Suprapubic skin (tissue), 4 donors: ENCODE results near the gene PPP2R3B. TPM values are rescaled to one million over a fixed set of nuclear protein-coding genes. Genes with fewer than 3 reads are reported as not detected.
A peak's percentile ranks its signal among the peaks of the same experiment; 100 is the strongest.

Experiments used
- DNase-seq, 2 donors: peaks; one replicate each; pipeline ENCODE4 v3.0.0-alpha.2; 2019; ENCODE audit warnings: low spot score in 2 of 2
- H3K27ac ChIP-seq: fragments of 200-600 bp; sonication (generic); one replicate; pipeline ENCODE4 v1.5.1; 2019
- H3K27me3 ChIP-seq: fragments of 200-600 bp; sonication (generic); one replicate; pipeline ENCODE4 v1.5.1; 2019
- H3K36me3 ChIP-seq: fragments of 200-600 bp; sonication (generic); one replicate; pipeline ENCODE4 v1.5.1; 2019
- H3K4me1 ChIP-seq: fragments of 200-600 bp; sonication (generic); one replicate; pipeline ENCODE4 v1.5.1; 2019
- H3K4me3 ChIP-seq: fragments of 200-600 bp; sonication (generic); one replicate; pipeline ENCODE4 v1.5.1; 2019; ENCODE audit warnings: mild to moderate bottlenecking
- H3K9me3 ChIP-seq: fragments of 200-600 bp; sonication (generic); one replicate; pipeline ENCODE4 v1.5.1; 2019
- CTCF ChIP-seq, 2 donors: fragments of 200-600 bp in 1 of 2; fragments of 450-650 bp in 1 of 2; sonication (generic) in 1 of 2; IDR thresholded peaks; one replicate each; pipeline ENCODE4 v1.5.1; 2016 to 2019; ENCODE audit warnings: antibody characterized with exemption in 2 of 2, mild to moderate bottlenecking in 1 of 2, moderate library complexity in 1 of 2
- EP300 ChIP-seq: sonication (generic); formaldehyde crosslinking; IDR thresholded peaks from one replicate; pipeline ENCODE4 v1.6.1; 2017; ENCODE audit warnings: antibody characterized with exemption
- POLR2A ChIP-seq, 2 donors: fragments of 450-650 bp; IDR thresholded peaks; one replicate each; pipeline ENCODE4 v1.6.1; 2017; ENCODE audit warnings: antibody characterized with exemption in 2 of 2, mild to moderate bottlenecking in 2 of 2, moderate library complexity in 2 of 2
- POLR2AphosphoS5 ChIP-seq, 3 donors: sonication (generic); formaldehyde crosslinking; IDR thresholded peaks; one replicate each; pipeline ENCODE4 v1.6.1; 2017; ENCODE audit warnings: antibody characterized with exemption in 3 of 3
- WGBS: methylation state at CpG from one replicate; pipeline ENCODE4 v1.1.5; 2018; 5-methylcytosine and 5-hydroxymethylcytosine counted together
- total RNA-seq, 4 donors: library from RNA; depleted of rRNA; stranded (reverse); fragments of >200 nt; gene quantifications; one replicate each; pipeline ENCODE4 v1.1.0, GENCODE V29; 2016

Gene PPP2R3B
- total RNA-seq, 4 donors from 2014 or later = 31.8 to 79.6 (median 47.1) TPM

GRCh38 chrX:349196-349595 is 37.5 kb downstream of the PPP2R3B start:
- peak in 1 of 2 donors; percentile 68 for DNase-seq
- Histone ChIP-seq H3K4me1 (no peaks in the 10 kb centered on the region), H3K4me3 (no peak overlapping the region), H3K27me3 (no peaks in the 10 kb centered on the region), H3K27ac (no peak overlapping the region), H3K36me3 (peaks cover 45% of the 10 kb centered on the region), H3K9me3 (no peaks in the 10 kb centered on the region)
- WGBS = 93% methylated on average over 15 of the region's 18 CpGs
- no peak for TF ChIP-seq CTCF (IDR thresholded peaks at IDR 0.05)
- TF ChIP-seq EP300 = no peak
- TF ChIP-seq POLR2AphosphoS5 (IDR thresholded peaks at IDR 0.05) = no peak
- no peak for TF ChIP-seq POLR2A (IDR thresholded peaks at IDR 0.05)

GRCh38 chrX:348461-349117 is 38.1 kb downstream of the PPP2R3B start:
- peaks cover 46% of the 10 kb centered on the region for H3K36me3 ChIP-seq
- TF ChIP-seq POLR2AphosphoS5 (IDR thresholded peaks at IDR 0.05) (no peak), CTCF (IDR thresholded peaks at IDR 0.05) (no peak), POLR2A (IDR thresholded peaks at IDR 0.05) (no peak), EP300 (no peak)
- WGBS = 65% methylated on average over 11 of the region's 11 CpGs

GRCh38 chrX:347351-348117 is 39.2 kb downstream of the PPP2R3B start:
- DNase-seq = peak in 1 of 2 donors; percentile 76
- TF ChIP-seq POLR2A (IDR thresholded peaks at IDR 0.05) = no peak
- Histone ChIP-seq H3K9me3 (no peaks in the 10 kb centered on the region), H3K27me3 (no peaks in the 10 kb centered on the region), H3K27ac (no peak overlapping the region), H3K4me3 (no peak overlapping the region), H3K36me3 (peaks cover 43% of the 10 kb centered on the region), H3K4me1 (no peaks in the 10 kb centered on the region)
- 99% methylated on average over 12 of the region's 59 CpGs for WGBS

More at GRCh38 chrX:348461-349117, 38.1 kb downstream of the PPP2R3B start:
- peak in 1 of 2 donors; percentile 49 for DNase-seq
- Histone ChIP-seq H3K27me3 (no peaks in the 10 kb centered on the region), H3K27ac (no peak overlapping the region), H3K4me1 (no peaks in the 10 kb centered on the region), H3K9me3 (no peaks in the 10 kb centered on the region), H3K4me3 (no peak overlapping the region)

GRCh38 chrX:346034-346813 is 40.5 kb downstream of the PPP2R3B start:
- Histone ChIP-seq H3K36me3 (peaks cover 44% of the 10 kb centered on the region), H3K9me3 (no peaks in the 10 kb centered on the region), H3K27me3 (no peaks in the 10 kb centered on the region), H3K27ac (no peak overlapping the region), H3K4me1 (no peaks in the 10 kb centered on the region), H3K4me3 (no peak overlapping the region)
- TF ChIP-seq POLR2A (IDR thresholded peaks at IDR 0.05) (no peak), POLR2AphosphoS5 (IDR thresholded peaks at IDR 0.05) (no peak), CTCF (IDR thresholded peaks at IDR 0.05) (no peak), EP300 (no peak)
- WGBS = 98% methylated on average over 38 of the region's 75 CpGs
- DNase-seq = peak in 1 of 2 donors; percentile 78

- peak; percentile 45 to 65 for DNase-seq
- H3K27ac ChIP-seq = no peak overlapping the region
- H3K9me3 ChIP-seq = no peaks in the 10 kb centered on the region
- 96% methylated on average over 51 of the region's 63 CpGs for WGBS
- TF ChIP-seq CTCF (IDR thresholded peaks at IDR 0.05) (no peak), POLR2AphosphoS5 (IDR thresholded peaks at IDR 0.05) (no peak), POLR2A (IDR thresholded peaks at IDR 0.05) (no peak), EP300 (no peak)
- peaks cover 45% of the 10 kb centered on the region for H3K36me3 ChIP-seq
- no peaks in the 10 kb centered on the region for H3K27me3 ChIP-seq
- H3K4me1 ChIP-seq = no peaks in the 10 kb centered on the region
- no peak overlapping the region for H3K4me3 ChIP-seq
Measured at GRCh38 chrX:345020-345925, 41.4 kb downstream of the PPP2R3B start.
